NOMO-1 treated with DMSO at 0.1 percent for 48 hours (cell line): ENCODE measurements around the gene LNPEP.

Source experiments
- DNase-seq: peaks from one replicate; lab custom pipeline; 2025; ENCODE audit not compliant: unreplicated experiment; lab: John Stamatoyannopoulos, UW

Gene LNPEP

DNA sequence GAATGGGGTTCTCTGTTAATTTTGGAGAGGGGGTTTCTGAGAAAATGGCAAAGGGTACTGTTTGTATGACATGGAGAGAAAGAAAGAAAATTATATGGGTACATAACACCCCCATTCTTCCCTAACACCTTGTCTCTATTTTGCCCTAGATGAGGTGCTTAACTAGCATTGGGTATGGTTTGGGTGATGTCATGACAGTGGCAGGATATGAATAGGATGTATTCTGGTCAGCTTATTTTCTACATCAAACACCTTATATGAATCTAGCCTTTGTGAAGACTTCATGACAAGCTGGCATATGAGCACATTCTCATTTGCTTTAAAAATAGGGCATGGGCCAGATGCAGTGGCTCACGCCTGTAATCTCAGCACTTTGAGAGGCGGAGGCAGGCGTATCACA, 58.6 kb downstream of the LNPEP start:
- no peak for DNase-seq

DNA sequence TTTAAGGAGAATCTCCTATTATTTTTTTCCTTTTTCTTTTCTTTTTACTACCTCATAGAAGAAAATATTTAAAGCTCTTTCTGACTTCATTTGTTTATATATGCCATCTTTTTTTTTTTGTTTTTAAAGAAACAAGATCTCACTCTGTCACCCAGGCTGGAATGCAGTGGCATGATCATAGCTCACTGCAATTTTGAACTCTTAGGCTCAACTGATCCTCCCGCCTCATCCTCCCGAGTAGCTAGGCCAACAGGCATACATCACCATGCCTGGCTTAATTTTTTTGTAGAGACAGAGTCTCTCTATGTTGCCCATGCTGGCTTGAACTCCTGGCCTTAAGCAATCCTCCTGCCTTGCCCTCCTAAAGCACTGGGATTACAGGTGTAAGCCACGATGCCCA, 59.5 kb downstream of the LNPEP start:
- DNase-seq, result no peak

- peak; percentile 52 for DNase-seq
Observed at GRCh38 chr5:96997265-96997859, 61.5 kb downstream of the LNPEP start.

DNA sequence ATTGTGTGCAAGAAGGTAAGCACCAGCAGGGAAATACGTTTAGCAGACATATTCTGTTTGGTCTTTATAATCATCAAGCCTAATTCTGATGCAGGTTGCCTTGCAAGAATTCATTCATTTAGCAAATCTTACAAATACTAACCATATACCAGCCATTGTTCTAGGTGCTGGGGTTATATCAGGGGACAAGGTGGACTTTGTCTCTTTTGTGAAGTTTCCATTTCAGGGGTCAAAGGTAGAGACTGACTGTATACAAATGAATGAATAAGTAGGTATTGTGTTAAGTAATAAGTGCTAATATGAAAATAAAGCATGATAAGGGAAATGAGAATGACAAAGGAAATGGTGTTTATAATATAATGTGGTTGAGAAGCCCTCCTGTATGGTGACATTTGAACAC, 64.0 kb downstream of the LNPEP start:
- DNase-seq, result no peak

DNA sequence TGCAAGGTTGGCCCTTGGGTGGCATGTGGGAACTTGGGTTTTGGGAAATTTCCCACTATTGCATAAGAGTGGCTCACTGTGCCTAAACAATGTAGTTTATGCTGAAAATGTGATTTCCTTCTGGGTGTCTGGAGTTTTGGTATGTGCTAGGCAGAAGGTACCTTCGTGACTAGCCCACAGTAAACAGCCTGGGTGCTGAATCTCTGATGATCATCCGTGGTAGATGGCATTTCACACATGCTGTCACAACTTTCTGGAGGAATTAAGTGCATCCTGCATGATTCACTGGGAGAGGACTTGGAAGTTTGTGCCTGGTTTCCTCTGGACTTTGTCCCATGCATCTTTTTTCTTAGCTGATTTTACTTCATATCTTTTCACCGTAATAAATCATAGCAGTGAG, 64.5 kb downstream of the LNPEP start:
- no peak for DNase-seq

DNA sequence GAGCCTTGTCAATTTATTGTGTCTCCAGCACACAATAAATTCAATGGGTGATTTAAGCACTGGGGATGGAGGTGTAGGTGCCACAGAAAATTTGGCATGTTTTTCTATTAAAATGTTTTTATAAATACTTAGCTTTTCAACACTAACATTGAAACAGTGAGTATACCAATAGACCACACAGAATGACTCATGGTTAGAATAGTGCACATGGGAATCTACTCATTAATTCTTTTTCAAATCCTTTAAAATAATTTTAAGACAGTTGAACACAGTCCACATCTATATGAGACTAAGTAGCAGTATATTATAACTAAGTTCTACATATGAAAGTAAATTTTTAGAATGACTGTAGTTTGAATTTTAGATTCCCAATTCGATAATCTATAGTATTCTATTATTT, 67.1 kb downstream of the LNPEP start:
- no peak for DNase-seq

GRCh38 chr5:97004423-97005060, 68.7 kb downstream of the LNPEP start:
- DNase-seq, result no peak

DNA sequence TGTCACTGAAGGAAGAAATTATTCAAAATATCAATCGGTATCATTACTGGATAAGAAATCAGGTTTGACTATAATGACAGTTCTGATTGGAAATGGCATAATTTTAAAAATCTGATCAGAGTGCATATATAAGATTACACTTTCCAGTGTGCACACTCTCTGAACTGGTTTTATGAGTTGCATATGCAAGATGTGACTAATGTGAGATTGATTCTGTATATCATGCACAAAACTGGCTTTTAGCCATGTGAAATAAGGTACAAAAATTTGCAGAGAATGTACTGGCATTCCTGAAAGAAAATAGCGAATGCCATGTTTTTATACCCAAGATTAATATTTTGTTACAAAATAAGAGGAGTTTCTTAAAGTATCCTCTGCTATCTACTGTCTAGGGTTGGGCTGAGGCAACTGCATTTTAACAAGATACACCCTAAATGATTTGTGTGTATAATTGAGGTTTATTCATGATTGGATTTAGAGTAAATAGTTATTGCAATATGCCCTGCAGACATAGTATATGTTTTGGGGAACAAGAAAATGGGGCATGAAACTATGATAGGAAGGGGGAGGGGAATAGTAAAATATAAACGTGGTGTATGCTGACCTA, 70.7 kb downstream of the LNPEP start:
- DNase-seq, result no peak

DNA sequence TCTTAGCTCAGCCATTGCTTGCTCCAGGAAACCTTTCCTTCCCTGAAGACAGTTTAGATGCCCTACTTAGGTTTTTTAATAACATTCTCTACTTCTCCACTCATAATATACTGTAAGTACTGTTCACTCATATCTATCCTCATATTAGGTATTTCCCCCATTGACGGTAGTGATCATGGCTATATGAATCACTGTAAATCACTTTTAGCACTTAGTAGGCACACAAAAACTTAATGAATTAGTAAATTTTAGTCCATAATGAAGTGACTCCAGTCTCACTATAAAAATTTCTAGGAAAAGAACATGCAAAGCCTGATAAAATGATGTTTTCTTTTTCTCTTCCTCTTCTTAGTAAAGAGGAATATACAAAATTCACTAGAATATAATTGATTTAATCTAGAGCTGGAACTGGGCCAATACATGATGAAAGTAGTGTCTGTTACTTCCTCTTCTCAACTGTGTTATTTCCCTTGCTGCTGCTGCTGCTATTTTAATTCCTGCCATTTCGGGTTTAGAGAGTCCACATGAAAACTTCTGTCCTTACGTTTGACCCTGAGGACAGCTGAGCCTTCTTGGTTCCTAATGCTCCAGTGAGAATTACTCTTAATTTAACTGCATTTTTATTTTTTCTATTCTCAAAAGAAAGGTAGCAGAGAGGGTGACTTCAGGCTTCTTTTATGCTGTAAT, 73.5 kb downstream of the LNPEP start:
- DNase-seq, result peak; percentile 90

- DNase-seq, result no peak
Observed at GRCh38 chr5:97009921-97010320, 74.0 kb downstream of the LNPEP start.

DNA sequence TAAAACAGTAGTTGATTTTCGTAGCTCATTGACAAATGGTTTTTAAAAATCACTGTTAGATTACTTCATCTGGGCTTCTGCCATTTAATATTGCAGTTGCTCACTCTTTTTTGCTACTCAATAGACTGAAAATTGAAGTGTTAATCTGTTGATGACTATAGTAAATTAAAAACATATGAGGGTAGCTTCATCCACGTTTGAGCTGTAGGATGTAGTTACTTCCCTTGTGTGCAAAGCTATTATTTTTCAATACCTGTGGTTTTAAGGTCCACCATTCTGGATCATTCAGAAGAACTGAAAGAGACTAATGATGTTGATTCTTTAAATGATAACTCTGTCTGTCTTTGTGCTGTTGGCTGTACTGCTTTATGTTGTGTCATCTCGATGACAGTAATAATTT, 74.7 kb downstream of the LNPEP start:
- DNase-seq, result no peak

DNA sequence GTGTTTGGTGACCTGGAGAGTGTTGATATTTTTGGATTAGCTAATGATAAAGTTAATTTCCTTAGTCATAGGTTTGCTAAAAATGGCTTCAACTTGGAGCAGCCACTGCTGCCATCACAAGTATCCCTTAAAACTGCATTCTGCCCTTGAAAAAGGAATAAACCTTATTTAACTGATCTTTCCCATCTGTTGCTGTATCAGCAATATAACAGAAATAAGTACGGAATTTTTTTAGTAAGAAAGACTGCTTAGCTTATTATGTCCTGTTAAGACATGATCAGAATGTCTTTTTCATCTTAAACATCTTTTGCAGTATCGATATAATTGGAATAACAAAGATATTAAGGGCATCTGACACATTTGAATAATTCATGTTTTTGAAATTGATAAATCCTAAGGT, 75.7 kb downstream of the LNPEP start:
- no peak for DNase-seq

DNA sequence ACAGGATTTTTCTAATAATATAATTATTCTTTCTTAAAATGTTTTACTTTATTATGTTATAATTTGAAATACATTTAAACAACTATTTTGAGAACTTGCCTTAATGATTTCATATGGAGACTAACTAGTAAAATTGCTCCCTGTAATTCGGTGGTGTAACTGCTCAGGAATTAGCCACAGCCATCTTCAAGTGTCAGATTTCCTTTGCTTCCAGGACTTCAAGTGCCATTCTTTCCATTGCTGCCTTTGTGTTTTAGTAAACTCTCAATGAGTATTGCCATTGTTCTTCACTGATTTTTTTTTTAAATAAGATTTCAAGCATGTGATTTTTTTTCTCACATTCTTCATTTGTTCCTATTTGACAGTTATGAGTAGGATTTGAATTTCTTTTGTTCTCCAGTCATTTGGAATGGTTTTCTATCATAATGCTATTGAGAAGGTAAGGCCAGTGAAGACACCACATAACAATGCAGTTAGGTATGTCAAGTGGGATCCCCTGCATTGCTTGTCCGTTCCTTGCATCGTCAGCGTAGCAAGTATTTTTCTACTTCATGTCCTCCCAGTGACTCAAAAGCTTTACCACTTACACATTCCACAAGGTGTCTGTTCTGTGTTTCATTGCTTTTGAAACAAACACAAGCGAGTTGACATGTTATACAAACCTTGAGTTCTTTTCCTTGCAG, 83.7 kb downstream of the LNPEP start:
- no peak for DNase-seq

DNA sequence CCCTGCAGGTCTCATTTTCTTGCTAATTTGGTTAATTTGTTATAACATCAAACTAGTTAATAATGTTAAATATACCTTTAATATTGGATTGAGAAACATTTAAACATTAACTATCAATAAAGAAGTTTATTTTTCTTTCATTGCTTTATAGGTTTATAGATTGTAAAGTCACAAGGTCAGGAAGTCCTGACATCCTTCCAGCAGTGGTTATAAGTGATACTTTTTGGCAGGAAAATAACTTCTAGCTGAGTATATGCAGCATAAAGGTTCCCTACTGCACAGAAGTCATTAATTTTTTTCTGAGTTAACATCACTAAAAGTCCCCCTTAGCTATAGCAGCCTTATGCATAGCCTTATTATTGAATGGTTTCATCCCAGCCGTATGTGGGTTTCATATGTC, 85.5 kb downstream of the LNPEP start:
- DNase-seq, result no peak

- peak; percentile 62 for DNase-seq
Observed at GRCh38 chr5:97022898-97023297, 87.0 kb downstream of the LNPEP start.

GRCh38 chr5:97026721-97027120, 90.8 kb downstream of the LNPEP start:
- DNase-seq, result no peak

GRCh38 chr5:97037819-97038218, 101.9 kb downstream of the LNPEP start:
- DNase-seq, result no peak

- DNase-seq, result no peak
Observed at GRCh38 chr5:97041239-97041638, 105.4 kb downstream of the LNPEP start.

GRCh38 chr5:97042996-97043395, 107.1 kb downstream of the LNPEP start:
- DNase-seq, result no peak

DNA sequence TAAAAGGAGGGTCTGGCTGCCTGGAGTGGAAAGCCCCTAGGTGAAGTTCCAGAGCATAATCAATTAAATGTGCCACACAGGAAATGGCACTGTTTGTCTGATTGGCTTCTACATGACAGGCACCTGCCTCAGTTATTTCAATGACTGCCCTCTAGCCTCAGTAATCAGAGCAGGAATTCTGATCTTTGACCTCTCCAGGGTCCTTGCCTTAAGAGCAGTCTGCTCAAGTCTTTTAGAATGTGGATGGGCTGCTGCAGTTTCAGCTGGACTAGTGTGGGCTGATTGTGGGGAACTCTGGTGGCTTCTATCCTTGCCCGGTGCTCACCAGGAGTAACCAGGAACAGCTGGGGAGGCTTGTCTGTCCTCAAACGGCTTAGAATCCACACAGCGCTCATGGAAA, 107.6 kb downstream of the LNPEP start:
- DNase-seq, result no peak

GRCh38 chr5:97044052-97044451, 108.2 kb downstream of the LNPEP start:
- no peak for DNase-seq
